GM19468 (cell line): ENCODE measurements around the gene ZRSR2.
"Not testable (repeated sequence)": the region's sequence is repeated elsewhere in the genome, so short reads cannot be mapped to it uniquely, and the experiment has no call there.

Experiments
- ATAC-seq: cut with Tn5 transposase; IDR thresholded peaks from one replicate; pipeline ENCODE4 v1.9.1; 2021; ENCODE audit warnings: mild to moderate bottlenecking, moderate library complexity, moderate number of reproducible peaks; ENCODE audit not compliant: unreplicated experiment; ENCODE audit errors: extremely low read depth

The ZRSR2 gene

DNA sequence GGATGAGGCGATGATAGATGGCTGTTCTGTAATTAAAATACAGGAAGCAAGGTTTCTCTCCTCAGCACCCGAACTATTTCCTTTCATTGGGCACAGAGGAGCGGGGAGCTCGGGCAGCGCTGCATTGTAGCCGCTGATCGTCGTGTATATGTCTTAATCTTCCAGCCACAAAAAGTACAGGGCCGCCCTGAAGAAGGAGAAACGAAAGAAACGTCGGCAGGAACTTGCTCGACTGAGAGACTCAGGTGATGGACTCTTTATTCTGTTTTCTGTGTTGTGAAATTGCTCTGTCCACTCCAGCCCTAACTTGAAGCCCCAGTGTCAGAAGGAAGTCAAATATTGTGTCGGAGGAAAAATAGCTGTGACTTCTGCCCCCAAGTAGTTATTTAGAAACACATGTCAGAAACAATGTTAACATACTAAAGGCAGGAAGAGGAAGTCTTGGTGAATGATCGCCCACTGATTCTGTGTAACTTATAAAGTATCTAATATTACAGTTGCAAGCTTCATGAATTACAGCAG is 546 bp downstream of the ZRSR2 start:
- ATAC-seq = no peak

GRCh38 chrX:15797707-15798106 is 7.4 kb downstream of the ZRSR2 start:
- ATAC-seq = no peak

- ATAC-seq = no peak
Measured at GRCh38 chrX:15804563-15804962, 14.3 kb downstream of the ZRSR2 start.

DNA sequence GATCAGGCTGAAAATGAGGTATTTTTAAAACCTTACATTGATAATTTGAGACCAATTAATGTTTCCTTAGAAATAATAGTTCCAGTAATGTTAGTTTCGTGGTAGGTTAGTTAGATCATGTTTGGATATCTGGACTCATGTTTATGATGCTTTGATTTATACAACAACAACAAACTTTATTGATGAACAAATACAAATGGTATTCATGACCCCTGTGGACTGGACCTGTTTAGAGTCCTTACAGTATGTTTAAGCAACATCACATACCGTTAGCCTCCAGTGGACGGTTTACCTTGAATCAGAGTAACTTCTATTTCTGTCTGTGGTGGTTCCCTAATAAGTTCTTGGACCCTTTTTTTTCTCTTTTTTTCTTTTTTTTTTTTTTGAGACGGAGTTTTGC is 18.0 kb downstream of the ZRSR2 start:
- no peak for ATAC-seq

DNA sequence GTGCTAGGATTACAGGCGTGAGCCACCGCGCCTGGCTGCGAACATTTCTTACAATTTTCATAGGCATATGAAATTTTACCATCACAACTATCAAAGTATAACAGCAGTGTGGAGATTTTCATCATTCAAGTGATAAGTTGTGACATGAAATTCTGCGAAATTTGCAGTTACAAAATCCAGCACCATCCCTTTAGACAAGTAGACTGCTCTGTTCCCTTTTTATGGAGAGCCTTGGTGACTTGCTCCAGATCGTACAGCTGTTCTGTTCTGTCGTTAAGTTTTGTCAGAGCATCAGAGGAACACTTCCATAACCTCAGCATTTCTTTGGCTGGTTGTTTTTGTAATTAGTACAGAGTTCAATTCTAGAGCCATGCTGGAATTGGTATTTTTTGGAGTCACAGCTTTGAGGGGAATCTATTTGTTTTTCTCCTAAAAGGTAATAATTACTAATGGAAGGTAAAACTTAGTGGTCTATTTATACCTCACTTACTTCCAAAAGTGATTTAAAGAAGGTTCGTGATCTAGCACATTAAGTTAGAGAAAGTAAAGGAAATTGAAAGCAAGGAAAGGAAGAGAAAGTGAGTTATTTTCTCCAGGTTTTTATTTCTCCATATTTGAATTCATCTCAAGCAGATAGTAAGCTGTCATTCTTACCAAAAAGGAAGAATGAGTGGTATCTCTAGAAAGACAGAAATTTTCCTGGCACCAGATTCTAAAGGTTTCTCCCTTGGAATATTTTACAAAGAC is 22.1 kb downstream of the ZRSR2 start:
- ATAC-seq = no peak

DNA sequence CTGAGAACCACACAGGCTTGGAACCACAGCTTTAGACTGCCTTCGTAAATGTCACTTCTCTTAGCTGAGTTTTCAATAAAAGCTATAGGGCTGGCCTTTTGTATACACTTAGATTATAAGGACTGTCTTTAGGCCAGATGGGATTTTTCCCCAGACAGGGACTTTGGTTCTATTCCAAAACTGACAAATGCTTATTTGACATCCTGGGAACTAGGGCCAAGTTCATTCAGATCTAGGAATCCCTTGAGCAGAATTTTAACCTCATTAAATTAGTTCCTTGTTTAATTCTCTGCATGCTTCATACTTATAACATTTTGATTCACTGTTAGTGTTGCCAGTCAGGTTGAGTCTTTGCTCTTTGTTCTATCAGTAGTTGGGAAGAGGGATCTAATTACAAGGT is 23.1 kb downstream of the ZRSR2 start:
- ATAC-seq = no peak

GRCh38 chrX:15814771-15815365 is 24.6 kb downstream of the ZRSR2 start:
- ATAC-seq = no peak

DNA sequence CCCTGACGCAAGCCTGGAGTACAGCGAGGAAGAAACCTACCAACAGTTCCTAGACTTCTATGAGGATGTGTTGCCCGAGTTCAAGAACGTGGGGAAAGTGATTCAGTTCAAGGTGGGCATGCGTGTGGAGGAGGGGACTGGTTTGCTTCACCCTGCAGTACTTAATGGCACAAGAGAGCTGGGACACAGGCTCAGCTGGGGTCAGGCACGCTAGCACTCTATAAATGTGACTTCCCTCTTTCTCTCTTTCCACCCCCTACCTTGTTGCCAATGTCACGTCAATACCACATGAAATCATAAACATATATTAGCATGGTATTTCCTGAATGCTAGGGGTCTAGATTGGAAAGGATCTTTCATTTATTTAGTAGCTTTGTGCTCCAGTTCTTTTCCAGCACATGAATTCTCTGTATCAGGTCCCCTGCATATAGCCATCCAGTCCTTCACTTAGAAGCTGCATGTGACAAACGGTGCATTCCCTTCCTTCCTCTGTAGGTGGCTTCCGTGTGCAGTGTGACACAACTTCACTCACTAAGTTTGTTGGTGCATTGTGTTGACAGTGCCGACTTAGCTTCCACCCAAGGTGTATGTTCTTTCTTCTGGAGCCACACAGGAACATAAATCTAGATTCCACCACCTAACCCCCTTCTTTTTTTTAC is 25.6 kb downstream of the ZRSR2 start:
- no peak for ATAC-seq

- no peak for ATAC-seq
Measured at GRCh38 chrX:15816438-15816809, 26.1 kb downstream of the ZRSR2 start.

DNA sequence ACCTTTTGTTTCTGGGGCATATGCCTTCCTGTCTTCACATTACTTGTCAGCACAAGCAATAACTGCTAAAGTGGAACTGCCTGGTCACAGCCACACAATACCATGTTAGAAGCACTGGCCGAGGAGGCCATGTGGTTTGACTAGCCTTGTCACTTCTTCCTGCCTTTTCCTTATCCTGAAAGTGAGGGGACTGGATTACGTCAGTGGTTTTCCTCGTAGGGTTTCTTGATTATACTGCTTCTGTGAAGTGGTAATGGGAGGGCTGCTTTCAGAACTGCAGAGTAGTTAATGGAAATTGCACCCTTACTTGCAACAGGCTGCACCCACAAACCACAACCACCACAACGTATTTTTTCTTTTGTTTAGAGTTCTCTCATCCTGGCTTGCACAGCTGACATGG is 26.6 kb downstream of the ZRSR2 start:
- no peak for ATAC-seq

- no peak for ATAC-seq
Measured at GRCh38 chrX:15820106-15821073, 30.1 kb downstream of the ZRSR2 start.

- no peak for ATAC-seq
Measured at GRCh38 chrX:15822922-15823321, 32.6 kb downstream of the ZRSR2 start.

GRCh38 chrX:15825936-15826335 is 35.7 kb downstream of the ZRSR2 start:
- ATAC-seq = no peak

DNA sequence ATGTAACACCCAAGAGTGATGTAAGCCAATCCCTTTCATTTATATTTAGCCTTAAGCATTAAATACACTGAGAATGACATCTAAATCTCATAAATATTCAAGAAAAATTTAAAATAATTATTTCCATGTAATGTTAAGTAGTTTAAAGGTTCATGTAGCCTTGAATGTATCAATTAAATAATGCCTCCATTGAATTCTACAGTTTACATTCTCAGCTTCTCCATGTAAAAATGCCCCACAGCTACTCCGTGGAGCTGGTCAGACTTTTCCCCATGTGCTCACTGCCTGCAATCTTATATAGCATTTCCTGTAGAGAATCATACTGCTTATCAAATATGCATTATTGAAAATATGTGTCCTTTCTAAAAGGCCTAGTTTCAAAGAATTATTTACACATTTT is 38.9 kb downstream of the ZRSR2 start:
- no peak for ATAC-seq

- not testable (repeated sequence) for ATAC-seq
Measured at GRCh38 chrX:15831347-15831746, 41.1 kb downstream of the ZRSR2 start.

- no peak for ATAC-seq
Measured at GRCh38 chrX:15834053-15834452, 43.8 kb downstream of the ZRSR2 start.

GRCh38 chrX:15834827-15835595 is 44.7 kb downstream of the ZRSR2 start:
- no peak for ATAC-seq

- ATAC-seq = no peak
Measured at GRCh38 chrX:15838017-15838416, 47.7 kb downstream of the ZRSR2 start.

GRCh38 chrX:15841853-15842516 is 51.7 kb downstream of the ZRSR2 start:
- no peak for ATAC-seq
